Neural cell (in vitro differentiated cells): ENCODE measurements around the gene EMILIN3. TPM values are rescaled to one million over a fixed set of nuclear protein-coding genes. Genes with fewer than 3 reads are reported as not detected.

Source experiments
- H2AFZ ChIP-seq: fragments of 200-600, 300-800 bp; sonication (generic), shearing (Covaris generic); 2 replicates; pipeline ENCODE4 v1.6.0; 2014; ENCODE audit warnings: low read depth, mild to moderate bottlenecking, antibody characterized with exemption, low read length, moderate library complexity
- H3F3A ChIP-seq: fragments of 200-600 bp; shearing (Covaris generic); 2 replicates; pipeline ENCODE4 v1.6.1; 2016; ENCODE audit warnings: mild to moderate bottlenecking, moderate library complexity, mixed read lengths, antibody characterized with exemption, low read length; ENCODE audit not compliant: insufficient read depth, poor library complexity, severe bottlenecking
- H3K27ac ChIP-seq: fragments of 200-600, 300-800 bp; sonication (generic), shearing (Covaris generic); 2 replicates; pipeline ENCODE4 v1.5.1; 2014; ENCODE audit warnings: mild to moderate bottlenecking, low read length, moderate library complexity
- H3K27me3 ChIP-seq: fragments of 300-800, 200-600 bp; sonication (generic), shearing (Covaris generic); 2 replicates; pipeline ENCODE4 v1.6.0; 2014; ENCODE audit warnings: mild to moderate bottlenecking, low read depth, low read length, moderate library complexity; ENCODE audit not compliant: insufficient read depth
- H3K36me3 ChIP-seq: fragments of 300-800, 200-600 bp; sonication (generic), shearing (Covaris generic); 2 replicates; pipeline ENCODE4 v1.5.1; 2014; ENCODE audit warnings: mild to moderate bottlenecking, antibody characterized with exemption, low read length, moderate library complexity; ENCODE audit not compliant: insufficient read depth
- H3K4me2 ChIP-seq: fragments of 300-800, 200-600 bp; sonication (generic), shearing (Covaris generic); 2 replicates; pipeline ENCODE4 v1.6.0; 2014; ENCODE audit warnings: mild to moderate bottlenecking, low read length
- H3K4me3 ChIP-seq: fragments of 300-800, 200-600 bp; sonication (generic), shearing (Covaris generic); 2 replicates; pipeline ENCODE4 v1.5.1; 2014; ENCODE audit warnings: mild to moderate bottlenecking, low read length, moderate library complexity
- H3K79me2 ChIP-seq: fragments of 200-600 bp; shearing (Covaris generic); replicated peaks from 2 replicates; pipeline ENCODE4 v1.6.0; 2014; ENCODE audit warnings: mild to moderate bottlenecking, low read length, moderate library complexity; ENCODE audit not compliant: insufficient read depth
- H3K9ac ChIP-seq: fragments of 300-800, 200-600 bp; sonication (generic), shearing (Covaris generic); 2 replicates; pipeline ENCODE4 v1.6.1; 2016; ENCODE audit warnings: mild to moderate bottlenecking, low read length, mixed read lengths
- H3K9me2 ChIP-seq: fragments of 200-600 bp; shearing (Covaris generic); 2 replicates; pipeline ENCODE4 v1.6.1; 2016; ENCODE audit warnings: mild to moderate bottlenecking, low read length, mixed read lengths; ENCODE audit not compliant: insufficient read depth
- H3K9me3 ChIP-seq: fragments of 200-600, 300-800 bp; sonication (generic), shearing (Covaris generic); 2 replicates; pipeline ENCODE4 v1.6.1; 2016; ENCODE audit warnings: mild to moderate bottlenecking, mixed run types, low read length, moderate library complexity, mixed read lengths
- H4K20me1 ChIP-seq: fragments of 200-600 bp; shearing (Covaris generic); 2 replicates; pipeline ENCODE4 v1.6.1; 2016; ENCODE audit warnings: mild to moderate bottlenecking, mixed run types; ENCODE audit not compliant: insufficient read depth
- EP300 ChIP-seq: fragments of 450-650 bp; conservative IDR thresholded peaks from 2 replicates; pipeline ENCODE4 v1.6.1; 2014; ENCODE audit warnings: antibody characterized with exemption, mild to moderate bottlenecking, moderate library complexity; ENCODE audit not compliant: poor library complexity, severe bottlenecking
- EZH2 ChIP-seq: fragments of 200-600, 300-800 bp; shearing (Covaris generic), sonication (generic); IDR thresholded peaks from 2 replicates; pipeline ENCODE4 v1.6.1; 2014; ENCODE audit warnings: antibody characterized with exemption, low read length, borderline replicate concordance, mild to moderate bottlenecking; ENCODE audit not compliant: insufficient read depth, poor library complexity, severe bottlenecking
- MXI1 ChIP-seq: fragments of 450-650 bp; conservative IDR thresholded peaks from 2 replicates; pipeline ENCODE4 v1.6.1; 2014; ENCODE audit warnings: antibody characterized with exemption, mild to moderate bottlenecking; ENCODE audit not compliant: poor library complexity, severe bottlenecking
- POLR2AphosphoS5 ChIP-seq: IDR thresholded peaks from 2 replicates; pipeline ENCODE4 v1.6.1; 2012
- RAD21 ChIP-seq: fragments of 450-650 bp; conservative IDR thresholded peaks from 2 replicates; pipeline ENCODE4 v1.6.1; 2014; ENCODE audit warnings: antibody characterized with exemption, mild to moderate bottlenecking, moderate library complexity
- SMC3 ChIP-seq: fragments of 450-650 bp; conservative IDR thresholded peaks from 2 replicates; pipeline ENCODE4 v1.6.1; 2014; ENCODE audit warnings: antibody characterized with exemption, mild to moderate bottlenecking, moderate library complexity; ENCODE audit not compliant: poor library complexity
- TAF1 ChIP-seq: IDR thresholded peaks from 2 replicates; pipeline ENCODE4 v1.6.1; 2012; ENCODE audit warnings: low read depth
- polyA plus RNA-seq: library from polyadenylated mRNA; depleted of rRNA; stranded (reverse); fragments of >200 nt; gene quantifications from 2 replicates; pipeline ENCODE4 v1.2.3, GENCODE V29; 2014
- TF ChIP-seq, protein P1 (sequence below): IDR thresholded peaks from 2 replicates; pipeline ENCODE4 v1.6.1; 2012; ENCODE audit warnings: borderline replicate concordance
- TF ChIP-seq, protein P2 (sequence below): fragments of 450-650 bp; IDR thresholded peaks from 2 replicates; pipeline ENCODE4 v1.5.1; 2014; ENCODE audit warnings: antibody characterized with exemption, mild to moderate bottlenecking, moderate library complexity; ENCODE audit not compliant: poor library complexity, severe bottlenecking

The EMILIN3 gene
- polyA plus RNA-seq, 1 donor from 2014 or later = 0.30 TPM

DNA sequence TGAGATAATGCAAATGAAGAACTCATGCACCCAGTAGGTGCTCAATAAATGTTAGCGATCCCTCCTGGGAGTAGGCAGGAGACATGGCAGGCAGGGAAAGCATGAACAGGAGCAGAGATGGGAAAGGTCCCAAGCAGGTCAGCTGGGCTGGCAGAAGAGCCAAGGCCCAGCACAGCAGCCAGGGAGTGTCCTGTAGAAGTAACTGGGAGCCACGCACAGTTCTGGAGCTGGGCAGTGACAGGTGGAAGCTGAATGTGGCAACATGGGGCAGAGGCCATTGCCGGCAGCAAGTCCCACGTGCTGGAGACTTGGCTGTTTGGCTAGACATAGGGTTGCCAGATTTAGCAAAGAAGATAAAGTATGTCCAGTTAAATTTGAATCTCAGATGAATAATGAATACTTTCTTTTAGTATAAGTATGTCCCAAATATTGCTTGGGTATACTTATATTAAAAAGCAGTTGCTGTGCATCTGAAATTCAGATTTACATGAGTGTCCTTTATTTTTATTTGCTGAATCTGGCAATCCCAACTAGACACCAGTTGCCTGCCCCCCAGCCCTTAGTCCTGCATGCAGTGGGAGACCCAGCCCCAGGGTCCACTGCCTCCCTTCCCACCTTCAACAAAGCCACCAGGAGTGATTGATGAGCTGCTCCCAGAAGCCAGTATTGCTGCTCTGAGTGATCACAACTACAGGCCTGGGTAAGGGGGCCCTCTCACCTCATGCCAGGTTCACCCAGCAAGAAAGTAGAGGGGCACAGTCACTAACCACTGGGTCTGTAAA, 29.7 kb downstream of the EMILIN3 start:
- no peaks in the 10 kb centered on the region for H3F3A ChIP-seq
- H3K9me3 ChIP-seq = no peaks in the 10 kb centered on the region
- H3K9ac ChIP-seq = no peak overlapping the region
- H3K36me3 ChIP-seq = no peaks in the 10 kb centered on the region
- no peak overlapping the region for H3K4me3 ChIP-seq
- H3K9me2 ChIP-seq = no peaks in the 10 kb centered on the region
- no peak overlapping the region for H3K4me2 ChIP-seq
- H3K27ac ChIP-seq = no peak overlapping the region
- H3K79me2 ChIP-seq = no peaks in the 10 kb centered on the region
- H4K20me1 ChIP-seq = no peaks in the 10 kb centered on the region
- H2AFZ ChIP-seq = no peak overlapping the region
- no peaks in the 10 kb centered on the region for H3K27me3 ChIP-seq
- TF ChIP-seq TAF1 = no peak
- no peak for TF ChIP-seq MXI1
- no peak for TF ChIP-seq RAD21
- TF ChIP-seq EP300 = no peak
- TF ChIP-seq, protein P1, sequence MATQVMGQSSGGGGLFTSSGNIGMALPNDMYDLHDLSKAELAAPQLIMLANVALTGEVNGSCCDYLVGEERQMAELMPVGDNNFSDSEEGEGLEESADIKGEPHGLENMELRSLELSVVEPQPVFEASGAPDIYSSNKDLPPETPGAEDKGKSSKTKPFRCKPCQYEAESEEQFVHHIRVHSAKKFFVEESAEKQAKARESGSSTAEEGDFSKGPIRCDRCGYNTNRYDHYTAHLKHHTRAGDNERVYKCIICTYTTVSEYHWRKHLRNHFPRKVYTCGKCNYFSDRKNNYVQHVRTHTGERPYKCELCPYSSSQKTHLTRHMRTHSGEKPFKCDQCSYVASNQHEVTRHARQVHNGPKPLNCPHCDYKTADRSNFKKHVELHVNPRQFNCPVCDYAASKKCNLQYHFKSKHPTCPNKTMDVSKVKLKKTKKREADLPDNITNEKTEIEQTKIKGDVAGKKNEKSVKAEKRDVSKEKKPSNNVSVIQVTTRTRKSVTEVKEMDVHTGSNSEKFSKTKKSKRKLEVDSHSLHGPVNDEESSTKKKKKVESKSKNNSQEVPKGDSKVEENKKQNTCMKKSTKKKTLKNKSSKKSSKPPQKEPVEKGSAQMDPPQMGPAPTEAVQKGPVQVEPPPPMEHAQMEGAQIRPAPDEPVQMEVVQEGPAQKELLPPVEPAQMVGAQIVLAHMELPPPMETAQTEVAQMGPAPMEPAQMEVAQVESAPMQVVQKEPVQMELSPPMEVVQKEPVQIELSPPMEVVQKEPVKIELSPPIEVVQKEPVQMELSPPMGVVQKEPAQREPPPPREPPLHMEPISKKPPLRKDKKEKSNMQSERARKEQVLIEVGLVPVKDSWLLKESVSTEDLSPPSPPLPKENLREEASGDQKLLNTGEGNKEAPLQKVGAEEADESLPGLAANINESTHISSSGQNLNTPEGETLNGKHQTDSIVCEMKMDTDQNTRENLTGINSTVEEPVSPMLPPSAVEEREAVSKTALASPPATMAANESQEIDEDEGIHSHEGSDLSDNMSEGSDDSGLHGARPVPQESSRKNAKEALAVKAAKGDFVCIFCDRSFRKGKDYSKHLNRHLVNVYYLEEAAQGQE = no peak
- TF ChIP-seq POLR2AphosphoS5 = no peak
- TF ChIP-seq EZH2 = no peak
- TF ChIP-seq SMC3 = no peak
- TF ChIP-seq, protein P2, sequence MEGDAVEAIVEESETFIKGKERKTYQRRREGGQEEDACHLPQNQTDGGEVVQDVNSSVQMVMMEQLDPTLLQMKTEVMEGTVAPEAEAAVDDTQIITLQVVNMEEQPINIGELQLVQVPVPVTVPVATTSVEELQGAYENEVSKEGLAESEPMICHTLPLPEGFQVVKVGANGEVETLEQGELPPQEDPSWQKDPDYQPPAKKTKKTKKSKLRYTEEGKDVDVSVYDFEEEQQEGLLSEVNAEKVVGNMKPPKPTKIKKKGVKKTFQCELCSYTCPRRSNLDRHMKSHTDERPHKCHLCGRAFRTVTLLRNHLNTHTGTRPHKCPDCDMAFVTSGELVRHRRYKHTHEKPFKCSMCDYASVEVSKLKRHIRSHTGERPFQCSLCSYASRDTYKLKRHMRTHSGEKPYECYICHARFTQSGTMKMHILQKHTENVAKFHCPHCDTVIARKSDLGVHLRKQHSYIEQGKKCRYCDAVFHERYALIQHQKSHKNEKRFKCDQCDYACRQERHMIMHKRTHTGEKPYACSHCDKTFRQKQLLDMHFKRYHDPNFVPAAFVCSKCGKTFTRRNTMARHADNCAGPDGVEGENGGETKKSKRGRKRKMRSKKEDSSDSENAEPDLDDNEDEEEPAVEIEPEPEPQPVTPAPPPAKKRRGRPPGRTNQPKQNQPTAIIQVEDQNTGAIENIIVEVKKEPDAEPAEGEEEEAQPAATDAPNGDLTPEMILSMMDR = no peak

GRCh38 chr20:41335591-41335990, 31.0 kb downstream of the EMILIN3 start:
- no peaks in the 10 kb centered on the region for H3K27me3 ChIP-seq
- TF ChIP-seq POLR2AphosphoS5 = no peak
- no peak for TF ChIP-seq SMC3
- TF ChIP-seq RAD21 = no peak
- no peak for TF ChIP-seq EP300
- TF ChIP-seq, protein P1 = no peak
- no peak for TF ChIP-seq MXI1
- TF ChIP-seq TAF1 = no peak
- TF ChIP-seq EZH2 = no peak
- TF ChIP-seq, protein P2 = no peak

More at GRCh38 chr20:41335591-41335990, 31.0 kb downstream of the EMILIN3 start:
- no peaks in the 10 kb centered on the region for H3K9me2 ChIP-seq
- H2AFZ ChIP-seq = no peak overlapping the region
- no peaks in the 10 kb centered on the region for H3K9me3 ChIP-seq
- no peak overlapping the region for H3K4me3 ChIP-seq
- no peaks in the 10 kb centered on the region for H3K36me3 ChIP-seq
- no peaks in the 10 kb centered on the region for H3K79me2 ChIP-seq
- H3K4me2 ChIP-seq = no peak overlapping the region
- no peak overlapping the region for H3K9ac ChIP-seq
- H3K27ac ChIP-seq = no peak overlapping the region
- no peaks in the 10 kb centered on the region for H4K20me1 ChIP-seq
- H3F3A ChIP-seq = no peaks in the 10 kb centered on the region
